HT1080 (cell line): ENCODE measurements around the gene GRPEL1. TPM values are rescaled to one million over a fixed set of nuclear protein-coding genes. Genes with fewer than 3 reads are reported as not detected.
"Not testable (repeated sequence)": the region's sequence is repeated elsewhere in the genome, so short reads cannot be mapped to it uniquely, and the experiment has no call there.

Source experiments
- DNase-seq: peaks from one replicate; pipeline ENCODE4 v3.0.0-alpha.2; 2015; ENCODE audit warnings: low read depth
- polyA plus RNA-seq, 2 experiments: library from polyadenylated mRNA; depleted of rRNA; stranded (reverse); fragments of >200 nt; gene quantifications; 2 replicates each; pipeline ENCODE4 v1.2.3, GENCODE V29; 2015
- total RNA-seq: library from RNA; depleted of rRNA; stranded (reverse); fragments of >200 nt; shearing (Covaris generic); gene quantifications from 2 replicates; pipeline ENCODE4 v1.2.3, GENCODE V29; 2014; rRNA removed

Gene GRPEL1
- 71.0 and 75.6 TPM in 2 replicates for total RNA-seq
- 52.0 and 56.3 TPM in 2 replicates for polyA plus RNA-seq (2015; cell fraction: cytosol; rRNA removed)
- polyA plus RNA-seq (2015; cell fraction: nucleus; rRNA removed): 36.5 and 38.4 TPM in 2 replicates

DNA sequence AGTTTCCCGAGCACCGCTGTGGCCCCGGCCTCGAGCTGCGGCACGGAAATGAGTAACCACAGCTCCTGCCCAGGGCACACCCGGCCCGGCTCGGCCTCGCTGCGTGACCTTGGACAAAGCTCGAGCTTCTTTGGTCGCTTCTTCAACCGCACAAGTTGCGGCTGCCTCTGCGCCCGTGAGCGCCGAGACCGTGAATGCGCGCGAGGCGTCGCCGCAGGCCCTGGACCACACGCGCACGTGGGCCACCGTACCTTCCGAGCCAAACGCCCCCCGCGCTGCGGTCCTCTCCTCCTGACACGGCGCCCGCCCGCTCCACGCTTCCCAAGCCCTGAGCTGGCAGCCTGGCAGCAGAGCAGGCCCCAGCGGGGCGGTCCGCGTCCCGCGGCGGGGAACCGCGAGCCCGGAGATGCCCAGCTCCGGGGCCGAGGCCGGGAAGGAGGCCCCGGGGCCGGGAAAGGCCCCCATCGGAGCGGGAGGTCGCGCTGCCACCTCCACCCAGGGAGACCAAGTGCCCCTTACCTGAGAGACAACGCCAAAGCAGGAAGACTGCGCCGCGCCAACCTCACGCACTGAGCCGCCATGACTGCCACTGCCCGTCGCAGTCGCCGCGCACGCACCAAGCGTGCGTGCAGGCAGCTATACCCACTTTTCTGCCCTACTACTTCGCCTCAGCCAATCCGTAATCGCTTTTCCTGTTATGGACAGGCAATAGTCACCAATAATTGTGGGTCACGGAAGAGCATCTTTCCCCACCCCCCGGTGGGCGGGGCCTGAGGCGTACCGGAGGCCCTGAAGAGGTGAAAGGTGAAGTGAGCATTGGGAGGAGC is at the start of gene GRPEL1:
GRPEL1 (minus strand) TSS at position 613 of the 827 bp plus-strand sequence; CDS start at position 581, 32 bp downstream.
- peak; percentile 99 for DNase-seq

DNA sequence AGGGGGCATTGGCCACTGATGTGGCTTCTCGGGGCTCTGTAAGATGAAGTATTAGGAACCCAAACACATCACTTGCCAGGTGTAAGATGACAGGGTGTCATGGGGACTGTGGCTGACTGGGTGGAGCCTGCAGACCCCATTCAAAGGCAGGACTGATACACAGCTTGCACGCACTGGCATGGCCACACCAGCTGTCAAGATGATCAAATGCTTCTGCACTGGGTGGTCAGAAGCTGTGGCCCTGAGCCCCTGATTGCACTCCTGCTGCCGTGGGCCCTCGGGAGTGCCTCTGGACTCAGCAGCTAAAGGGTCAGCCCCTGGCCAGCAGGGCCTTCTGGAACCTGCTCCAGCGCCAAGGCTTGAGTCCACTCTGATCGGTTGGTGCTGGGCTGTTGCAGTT is 48.8 kb upstream of the GRPEL1 start:
- DNase-seq: no peak

DNA sequence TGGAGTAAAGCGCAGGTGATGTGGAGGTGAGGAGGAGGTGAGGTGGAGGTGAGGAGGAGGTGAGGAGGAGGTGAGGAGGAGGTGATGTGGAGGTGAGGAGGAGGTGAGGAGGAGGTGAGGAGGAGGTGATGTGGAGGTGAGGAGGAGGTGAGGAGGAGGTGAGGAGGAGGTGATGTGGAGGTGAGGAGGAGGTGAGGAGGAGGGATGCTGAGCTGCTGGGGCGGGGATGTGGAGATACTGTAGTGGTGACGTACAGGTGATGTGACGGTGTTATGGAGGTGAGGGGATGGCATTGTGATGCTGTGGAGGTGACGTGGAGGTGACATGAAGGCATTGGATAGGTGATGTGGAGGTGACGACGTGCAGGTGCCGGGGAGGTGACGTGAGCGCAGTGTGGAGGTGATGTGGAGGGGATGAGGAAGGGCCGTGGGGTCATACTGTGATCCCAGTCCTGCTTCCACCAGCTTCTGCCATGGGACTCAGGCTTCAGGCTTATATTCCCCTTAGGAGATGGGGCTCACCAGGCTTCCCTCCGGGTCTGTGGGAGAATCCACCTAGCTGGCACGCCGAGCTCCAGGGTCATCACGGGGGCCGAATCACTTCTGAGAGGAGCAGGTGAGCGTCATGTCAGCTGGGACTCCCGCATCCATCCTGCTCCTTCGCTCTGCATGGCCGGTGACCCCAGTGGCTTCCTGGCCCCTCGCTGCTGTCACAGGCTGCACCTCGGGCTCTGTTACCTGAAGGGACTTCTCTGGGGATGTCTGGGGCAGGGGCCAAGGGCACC is 47.9 kb upstream of the GRPEL1 start:
- DNase-seq: no peak

DNA sequence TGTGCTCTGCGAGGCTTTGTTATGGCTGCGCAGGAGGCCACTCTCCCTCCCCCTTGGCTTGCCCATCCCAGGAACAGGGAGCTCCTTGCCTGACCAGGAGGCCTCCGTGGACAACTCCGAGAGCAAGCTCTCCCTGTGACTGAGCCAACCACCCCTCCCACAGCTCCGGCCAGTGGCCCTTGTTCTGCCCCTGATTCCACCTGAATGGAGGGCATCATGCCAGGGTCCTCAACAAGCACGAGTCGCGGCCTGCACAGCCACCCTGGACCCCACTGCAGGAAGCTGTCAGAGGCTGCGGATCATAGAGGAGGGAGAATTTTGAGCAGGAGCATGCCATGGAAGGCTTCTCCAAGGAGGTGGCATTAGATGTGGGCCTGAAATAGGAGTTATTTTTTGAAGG is 44.8 kb upstream of the GRPEL1 start:
- no peak for DNase-seq

DNA sequence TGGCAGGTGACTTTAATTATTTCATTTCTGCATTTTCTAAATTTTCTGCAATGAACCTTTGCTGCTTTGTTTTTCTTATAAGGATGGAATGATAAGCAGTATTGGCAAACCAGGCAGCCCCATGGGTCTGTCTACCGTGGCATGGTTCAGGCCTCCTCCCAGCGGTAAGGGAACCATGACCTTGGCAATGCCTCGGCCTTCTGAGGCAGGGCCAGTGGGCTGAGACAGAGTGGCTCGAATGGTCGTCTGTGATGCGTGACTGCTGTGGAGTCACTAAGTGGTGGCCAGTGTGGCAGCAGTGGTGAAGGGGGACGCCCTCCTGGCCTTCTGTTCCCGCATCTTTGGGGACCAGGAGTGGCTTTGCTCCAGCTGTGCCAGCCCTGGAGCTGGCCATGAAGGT is 43.6 kb upstream of the GRPEL1 start:
- no peak for DNase-seq

DNA sequence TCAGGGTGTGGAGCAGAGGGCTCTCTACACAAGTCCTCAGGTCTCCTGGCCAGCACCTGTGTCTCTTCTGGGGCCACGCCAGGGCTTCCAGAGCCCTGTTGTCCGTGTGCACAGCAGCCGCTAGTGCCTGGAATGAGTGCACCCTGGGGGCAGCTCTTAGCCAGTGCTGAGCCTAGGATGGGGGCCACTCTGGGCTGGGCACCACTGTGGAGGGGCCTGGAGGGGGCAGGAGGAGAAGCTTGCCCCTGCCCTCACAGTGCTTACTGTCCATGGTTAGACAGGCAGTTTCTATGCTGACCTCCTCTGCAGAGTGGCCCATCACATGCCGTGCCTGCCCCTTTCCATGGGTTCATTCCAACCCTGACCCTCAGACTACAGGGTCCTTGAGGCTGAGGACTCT is 42.7 kb upstream of the GRPEL1 start:
- no peak for DNase-seq

DNA sequence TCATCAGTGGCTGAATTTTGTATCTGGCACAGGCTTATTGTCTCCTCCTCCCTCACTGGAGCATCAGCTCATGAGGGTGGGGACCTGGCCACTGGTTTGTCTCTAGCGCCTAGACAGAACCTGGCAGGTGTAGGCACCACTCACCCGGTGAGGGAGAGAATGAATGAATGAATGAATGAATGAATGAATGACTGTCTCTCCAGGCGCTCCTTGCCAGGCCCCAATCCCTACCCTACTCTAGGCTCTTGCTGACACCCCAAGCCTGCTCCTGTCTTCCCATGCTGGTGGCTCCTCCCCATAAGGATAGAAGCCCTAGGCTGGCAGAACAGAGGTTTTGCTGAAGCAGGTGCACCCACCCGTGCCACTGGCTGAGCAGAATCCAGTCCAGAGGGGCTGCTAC is 41.3 kb upstream of the GRPEL1 start:
- DNase-seq: no peak

DNA sequence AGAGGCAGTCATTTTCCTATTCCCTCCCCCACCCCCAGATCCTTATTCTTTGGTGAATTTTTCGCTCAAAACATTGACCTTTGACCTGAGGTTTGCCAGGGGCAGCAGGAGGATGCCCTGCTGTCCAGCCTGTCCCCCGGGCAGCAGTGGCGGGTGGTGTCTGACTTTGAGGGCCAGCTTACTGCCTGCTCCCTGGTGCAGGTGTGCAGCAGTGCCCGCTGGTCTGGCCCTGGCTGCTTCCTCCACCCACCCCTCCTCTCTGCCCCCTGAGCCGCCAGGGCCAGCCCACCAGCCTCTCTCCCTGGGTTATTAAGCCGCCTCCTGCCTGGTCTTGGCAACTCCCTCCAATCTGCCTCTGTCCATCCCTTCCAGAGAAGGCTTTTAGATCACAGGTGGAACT is 40.8 kb upstream of the GRPEL1 start:
- no peak for DNase-seq

DNA sequence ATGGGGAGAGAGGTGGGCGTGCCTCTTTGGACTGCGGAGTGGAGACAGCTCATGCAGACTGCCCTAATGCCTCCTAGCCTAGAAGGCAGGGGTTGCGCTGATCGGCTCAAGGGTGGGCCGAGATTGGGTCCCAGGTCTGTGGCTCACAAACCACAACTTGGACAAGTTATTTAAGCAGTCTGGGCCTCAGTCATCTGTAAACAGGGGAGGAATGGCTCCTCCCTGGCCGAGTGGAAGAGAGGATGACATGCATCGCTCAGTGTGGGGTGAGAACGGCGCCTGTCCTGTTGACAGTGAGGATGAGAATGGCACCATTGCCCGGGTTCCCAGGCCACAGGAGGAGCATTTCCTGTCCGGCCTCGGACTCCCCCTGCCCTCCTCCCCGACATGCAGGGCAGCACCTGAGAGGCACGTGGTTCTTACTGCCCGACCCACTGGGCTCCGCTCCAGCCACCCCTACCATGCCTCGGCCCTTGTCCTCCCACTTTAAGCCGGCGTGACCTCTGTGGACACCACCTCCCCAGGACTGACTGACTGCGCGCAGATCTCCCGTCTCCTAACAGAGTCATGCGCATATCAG is 40.3 kb upstream of the GRPEL1 start:
- DNase-seq: no peak

DNA sequence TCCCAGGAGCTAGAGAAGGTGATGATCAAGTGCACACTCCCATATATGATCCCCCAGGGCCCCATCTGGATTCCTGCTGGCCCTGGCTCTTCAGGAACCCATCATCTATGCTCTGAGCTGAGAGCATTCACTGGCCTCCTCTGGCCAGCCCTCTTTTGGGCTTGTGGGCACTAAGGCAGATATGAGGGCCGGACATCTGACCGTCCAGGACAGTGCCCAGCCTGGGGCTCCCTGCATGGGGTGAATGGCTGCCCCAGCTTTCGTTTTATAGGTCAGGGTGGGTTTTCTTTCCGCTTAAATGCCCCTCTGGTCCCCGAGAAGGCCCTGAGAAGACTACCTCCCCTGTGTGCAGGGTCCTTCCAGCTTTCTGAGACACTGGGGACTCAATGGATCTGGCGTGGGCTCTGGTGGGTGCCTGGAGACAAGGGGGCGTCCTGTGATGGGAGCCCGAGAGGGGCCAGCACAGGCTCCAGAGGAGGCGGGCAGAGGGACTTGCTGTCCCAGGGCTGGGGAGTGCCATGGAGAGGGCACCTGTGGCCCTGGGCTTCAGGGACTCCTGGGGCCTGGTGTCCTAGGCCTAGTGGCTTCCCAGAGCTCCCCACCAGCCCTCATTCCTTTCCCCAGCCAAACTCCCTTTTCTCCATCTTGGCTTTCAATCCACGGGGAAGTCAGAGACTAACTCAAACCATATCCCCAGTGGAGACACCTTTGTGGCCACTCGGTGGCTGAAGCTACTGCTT is 39.5 kb upstream of the GRPEL1 start:
- DNase-seq: no peak

DNA sequence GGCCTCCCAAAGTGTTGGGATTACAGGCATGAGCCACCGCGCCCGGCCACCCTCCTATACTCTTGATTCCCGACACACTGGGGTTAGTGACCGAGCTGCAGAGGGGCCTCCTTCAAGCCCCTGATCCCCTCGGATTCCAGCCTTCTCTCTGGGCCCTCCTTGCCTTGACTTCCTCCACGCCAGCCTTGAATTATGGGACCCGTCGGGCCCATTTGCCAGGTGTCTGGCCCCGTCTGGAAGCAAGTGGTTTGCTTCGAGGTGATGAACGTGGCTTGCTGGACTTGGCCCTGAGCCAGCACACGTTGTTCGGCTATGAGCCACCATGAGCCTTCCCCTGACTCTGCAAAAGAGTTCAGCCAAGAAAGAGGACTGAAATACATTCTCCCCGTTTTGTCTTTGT is 37.4 kb upstream of the GRPEL1 start:
- no peak for DNase-seq

DNA sequence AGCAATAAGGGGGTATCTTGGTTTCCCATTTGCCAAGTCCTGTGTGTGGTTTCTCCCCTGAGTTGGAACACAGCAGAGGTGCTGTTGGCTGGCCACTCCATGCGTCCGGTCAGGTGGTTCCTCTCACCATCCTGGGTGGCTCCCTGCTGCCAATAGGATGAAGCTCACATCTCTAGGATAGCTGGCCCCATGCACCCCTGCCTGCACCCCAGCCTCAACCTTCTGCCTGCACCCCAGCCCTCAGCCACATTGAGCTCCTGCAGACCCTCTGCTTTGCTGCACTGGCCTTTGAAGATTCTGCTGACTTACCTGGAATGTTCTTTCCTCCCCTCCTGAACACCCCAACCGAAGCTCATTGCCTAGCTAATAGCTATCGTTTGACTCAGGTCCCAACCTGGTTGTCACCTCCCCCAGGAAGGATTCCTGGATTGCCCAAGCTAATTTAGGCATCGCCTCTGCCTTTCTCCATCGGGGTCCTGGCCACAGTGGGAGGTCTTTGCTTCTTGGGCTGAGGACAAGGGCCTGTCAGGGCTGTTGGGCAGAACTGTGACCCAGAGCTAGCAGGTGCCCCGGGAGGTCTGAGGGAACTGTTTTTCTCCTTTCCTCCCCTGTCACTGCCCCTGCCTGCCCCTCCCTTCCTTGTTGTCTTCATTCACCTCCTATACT is 36.6 kb upstream of the GRPEL1 start:
- DNase-seq: no peak

DNA sequence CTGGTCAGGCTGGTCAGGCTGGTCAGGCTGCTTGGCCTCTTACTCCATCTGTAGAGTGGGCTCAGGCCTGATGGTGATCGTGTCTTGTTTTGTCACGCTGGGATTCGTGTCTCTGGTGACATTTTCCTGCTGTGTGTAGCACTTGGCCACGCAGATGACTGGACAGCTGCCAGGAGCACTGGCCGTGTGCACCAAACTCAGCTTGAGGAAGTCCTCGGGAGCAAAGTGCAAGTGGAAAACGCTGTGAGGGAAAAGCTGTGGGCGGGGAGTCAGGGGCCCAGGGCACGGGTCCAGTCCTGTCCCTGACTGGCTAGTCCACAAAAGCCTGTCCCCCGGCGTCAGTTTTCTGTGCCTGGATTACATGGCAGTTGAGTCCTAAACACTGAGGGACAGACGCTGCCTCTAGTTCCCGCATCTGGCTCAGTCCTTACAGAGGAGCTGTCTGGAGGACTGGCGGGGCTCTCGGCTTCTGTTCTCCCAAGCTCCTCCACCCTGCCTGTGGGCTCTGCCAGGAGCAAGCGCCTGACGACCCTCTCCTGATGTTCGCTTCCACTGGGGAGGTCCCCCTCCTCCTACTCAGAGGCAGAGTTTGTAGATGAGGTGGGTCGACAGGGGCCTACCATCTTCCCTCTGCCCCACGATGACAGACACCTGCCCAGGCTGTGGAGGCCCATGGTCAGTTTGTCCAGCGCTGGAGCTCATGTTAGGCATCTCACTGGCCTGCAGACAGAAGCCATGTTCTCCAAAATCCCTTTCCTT is 35.9 kb upstream of the GRPEL1 start:
- DNase-seq: no peak

DNA sequence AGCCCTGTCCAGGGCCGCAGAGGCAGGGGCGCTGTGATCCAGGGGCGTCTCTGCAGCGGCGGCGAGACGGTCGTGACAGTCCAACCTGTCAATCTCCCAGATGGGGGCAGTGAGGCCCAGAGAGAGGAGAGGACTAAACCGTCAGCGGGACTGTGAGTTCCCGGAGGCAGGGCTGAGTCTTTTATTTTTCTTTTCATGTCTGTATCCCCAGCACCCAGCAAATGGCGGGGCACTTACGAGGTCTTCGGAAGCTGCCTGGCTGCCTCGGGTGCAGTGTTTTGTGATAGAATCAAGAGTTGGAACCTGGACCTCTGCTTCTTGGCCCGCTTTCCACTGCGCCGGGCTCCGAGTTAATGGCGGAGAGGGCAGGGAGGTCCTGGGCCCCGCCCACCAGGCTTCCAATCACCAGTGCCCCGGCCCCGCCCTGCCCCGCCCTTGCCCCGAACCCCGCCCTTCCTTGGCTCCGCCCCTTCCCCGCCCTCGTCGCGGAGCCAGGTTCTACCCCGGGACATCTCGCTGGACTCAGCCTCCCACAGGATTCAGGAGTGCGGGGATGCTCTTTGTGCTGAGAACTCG is 35.3 kb upstream of the GRPEL1 start:
- no peak for DNase-seq

DNA sequence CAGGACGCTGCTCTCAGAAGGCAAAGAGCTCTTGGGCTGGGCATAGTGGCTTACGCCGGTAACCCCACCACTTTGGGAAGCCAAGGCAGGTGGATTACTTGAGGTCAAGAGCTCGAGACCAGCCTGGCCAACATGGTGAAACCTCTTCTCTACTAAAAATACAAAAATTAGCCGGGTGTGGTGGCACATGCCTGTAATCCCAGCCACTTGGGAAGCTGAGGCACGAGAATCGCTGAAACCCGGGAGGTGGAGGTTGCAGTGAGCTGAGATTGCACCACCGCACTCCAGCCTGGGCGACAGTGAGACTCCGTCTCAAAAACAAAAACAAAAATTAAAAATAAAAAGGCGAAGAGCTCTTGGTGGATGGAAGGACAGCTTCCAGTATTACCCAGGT is 34.6 kb upstream of the GRPEL1 start:
- DNase-seq: not testable (repeated sequence)

DNA sequence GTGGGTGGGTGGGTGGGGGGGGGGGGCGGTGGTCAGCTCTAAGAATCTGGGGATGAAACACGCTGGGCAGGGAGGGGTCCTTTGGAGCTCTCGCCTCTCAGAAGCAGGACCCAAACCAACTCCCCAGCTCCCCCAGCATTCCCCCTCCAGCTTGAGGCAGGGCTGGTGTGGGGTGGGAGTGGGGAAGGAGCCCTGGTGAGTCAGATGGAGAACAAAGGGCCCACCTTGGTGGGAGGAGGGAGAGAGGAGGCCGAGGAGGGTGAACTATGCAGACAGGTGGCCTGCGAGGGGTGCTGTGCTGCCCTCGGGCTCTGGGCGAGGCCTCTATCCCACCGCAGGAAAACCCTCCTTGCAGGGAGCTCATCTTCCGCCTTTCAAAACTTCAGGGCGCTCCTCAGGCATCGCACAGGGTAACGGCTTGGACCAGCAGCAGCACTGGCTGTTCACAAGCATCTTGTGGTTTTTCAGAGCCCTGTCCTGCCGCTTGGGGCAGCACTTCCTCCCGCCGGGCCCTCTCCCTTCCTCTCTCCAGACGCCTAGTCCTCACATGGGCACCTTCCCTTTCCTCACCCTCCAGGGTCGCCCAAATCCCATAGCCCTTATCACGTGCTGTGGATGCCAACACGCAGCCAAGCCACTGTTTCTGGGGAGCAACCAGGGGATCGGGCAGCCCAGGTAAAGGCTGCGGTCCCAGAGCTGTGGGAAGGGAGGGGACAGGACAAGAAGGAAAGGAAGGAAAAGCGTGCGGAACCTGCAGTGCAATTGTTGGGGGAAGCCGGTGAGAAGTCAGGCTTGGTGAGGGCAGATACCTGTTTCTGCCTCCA is 34.0 kb upstream of the GRPEL1 start:
- peak; percentile 69 for DNase-seq

DNA sequence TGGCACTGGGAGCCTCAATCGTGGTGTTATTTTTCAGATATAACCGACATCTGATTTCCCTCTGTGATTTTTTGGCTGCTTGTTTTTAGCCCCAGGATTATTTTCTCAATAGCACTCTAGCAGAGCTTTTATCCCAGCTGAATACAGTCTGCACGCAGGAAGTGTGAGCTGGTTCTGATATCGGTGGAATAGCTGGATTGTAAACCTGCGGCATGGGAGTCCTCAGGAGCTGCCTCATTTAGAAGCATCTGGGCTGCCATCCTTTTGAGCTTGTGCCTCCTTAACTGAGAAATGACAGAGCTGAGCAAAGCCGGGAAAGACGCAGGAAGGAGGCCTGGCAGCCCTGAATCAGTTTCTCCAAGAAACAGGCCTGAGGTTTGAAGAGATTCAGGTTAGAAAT is 28.4 kb upstream of the GRPEL1 start:
- no peak for DNase-seq

DNA sequence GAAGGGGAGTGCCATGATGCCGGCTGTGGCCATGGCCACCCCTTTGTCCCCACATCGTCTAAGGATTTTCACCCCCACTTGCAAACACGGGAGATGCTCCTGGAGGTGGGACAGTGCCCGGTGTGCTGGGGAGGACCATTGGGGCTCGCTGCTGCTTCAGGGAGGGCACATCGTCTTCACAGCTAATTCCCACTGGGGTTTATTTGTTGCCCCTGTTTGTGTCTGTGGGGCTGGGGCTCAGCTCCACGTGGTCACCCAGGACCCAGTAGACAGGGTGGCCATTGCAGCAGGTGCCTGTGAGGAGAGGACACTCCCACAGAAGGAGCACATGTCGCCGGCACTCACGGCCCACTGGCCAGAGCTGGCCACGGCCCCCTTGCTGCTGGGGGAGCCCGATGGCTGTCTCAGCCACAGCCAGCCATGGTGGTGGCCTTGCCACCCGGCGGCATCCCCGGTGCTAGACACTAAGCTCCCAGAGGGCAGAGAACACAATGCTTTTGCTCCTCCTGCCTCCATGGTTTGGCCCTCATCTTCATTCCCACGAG is 27.8 kb upstream of the GRPEL1 start:
- no peak for DNase-seq

DNA sequence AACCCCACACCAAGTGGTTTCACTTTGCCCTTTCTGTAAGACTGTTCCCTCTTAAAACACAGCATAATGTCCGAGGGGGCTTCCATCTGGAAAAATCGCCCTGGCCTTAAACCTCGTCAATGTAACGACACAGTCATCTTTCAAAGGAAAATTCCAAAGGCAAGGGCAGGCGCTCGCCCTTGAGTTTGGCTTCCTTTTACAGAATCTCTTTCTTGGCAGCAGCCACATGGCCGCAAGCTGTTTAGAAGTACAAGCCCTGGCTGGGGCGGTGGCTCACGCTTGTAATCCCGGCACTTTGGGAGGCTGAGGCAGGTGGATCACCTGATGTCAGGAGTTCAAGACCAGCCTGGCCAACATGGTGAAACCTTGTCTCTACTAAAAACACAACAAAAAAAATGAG is 27.1 kb upstream of the GRPEL1 start:
- DNase-seq: no peak
